ENCODE data around the gene LAMA2.

LAMA2 gene

GRCh38 chr6:129417416-129418086, 534.6 kb downstream of the LAMA2 start:
- Histone ChIP-seq H3K27me3 (ENCODE audit: insufficient read depth, low read length, poor library complexity, severe bottlenecking) (no peaks in the 10 kb centered on the region), H3K36me3 (ENCODE audit: insufficient read depth, low read length) (no peaks in the 10 kb centered on the region)
- no peak for TF ChIP-seq EZH2phosphoT487 (IDR thresholded peaks at IDR 0.05; ENCODE audit: borderline replicate concordance)
- TF ChIP-seq CTCF (conservative IDR thresholded peaks at IDR 0.05; ENCODE audit: low read length): no peak

GRCh38 chr6:129419324-129419723, 536.4 kb downstream of the LAMA2 start:
- no peaks in the 10 kb centered on the region for H3K79me2 ChIP-seq (ENCODE audit: insufficient read depth, low read length)
- H3K36me3 ChIP-seq (ENCODE audit: insufficient read depth, low read length): no peaks in the 10 kb centered on the region
- H3K9ac ChIP-seq (ENCODE audit: low read depth, low read length, poor library complexity, severe bottlenecking): no peak overlapping the region
- no peak for TF ChIP-seq CTCF (conservative IDR thresholded peaks at IDR 0.05; ENCODE audit: low read length)
- TF ChIP-seq EZH2phosphoT487 (IDR thresholded peaks at IDR 0.05; ENCODE audit: borderline replicate concordance): no peak
- H2AFZ ChIP-seq (ENCODE audit: low read length): no peak overlapping the region
- H4K20me1 ChIP-seq (ENCODE audit: insufficient read depth, low read length, poor library complexity, severe bottlenecking): no peaks in the 10 kb centered on the region
- H3F3A ChIP-seq (ENCODE audit: low read depth): no peaks in the 10 kb centered on the region
- no peaks in the 10 kb centered on the region for H3K4me1 ChIP-seq (ENCODE audit: insufficient read depth, low read length, poor library complexity, severe bottlenecking)
- H3K9me2 ChIP-seq (replicated peaks; ENCODE audit: low read depth, low read length): no peaks in the 10 kb centered on the region
- no peaks in the 10 kb centered on the region for H3K27me3 ChIP-seq (ENCODE audit: insufficient read depth, low read length, poor library complexity, severe bottlenecking)
- H3K4me2 ChIP-seq (ENCODE audit: low read depth, low read length, poor library complexity, severe bottlenecking): no peak overlapping the region
- no peak overlapping the region for H3K4me3 ChIP-seq (ENCODE audit: low read length, poor library complexity, severe bottlenecking)
- no peaks in the 10 kb centered on the region for H3K9me3 ChIP-seq (ENCODE audit: insufficient read depth, low read depth, low read length)

More at GRCh38 chr6:129417416-129418086, 534.6 kb downstream of the LAMA2 start:
- H3K9ac ChIP-seq (ENCODE audit: low read depth, low read length, poor library complexity, severe bottlenecking): no peak overlapping the region
- H3K9me3 ChIP-seq (ENCODE audit: insufficient read depth, low read depth, low read length): no peaks in the 10 kb centered on the region
- no peaks in the 10 kb centered on the region for H3K4me1 ChIP-seq (ENCODE audit: insufficient read depth, low read length, poor library complexity, severe bottlenecking)
- no peaks in the 10 kb centered on the region for H3K9me2 ChIP-seq (replicated peaks; ENCODE audit: low read depth, low read length)
- no peak overlapping the region for H2AFZ ChIP-seq (ENCODE audit: low read length)
- H3K4me3 ChIP-seq (ENCODE audit: low read length, poor library complexity, severe bottlenecking): no peak overlapping the region
- no peaks in the 10 kb centered on the region for H3F3A ChIP-seq (ENCODE audit: low read depth)
- H3K4me2 ChIP-seq (ENCODE audit: low read depth, low read length, poor library complexity, severe bottlenecking): no peak overlapping the region
- H4K20me1 ChIP-seq (ENCODE audit: insufficient read depth, low read length, poor library complexity, severe bottlenecking): no peaks in the 10 kb centered on the region
- no peaks in the 10 kb centered on the region for H3K79me2 ChIP-seq (ENCODE audit: insufficient read depth, low read length)

GRCh38 chr6:129426343-129426742, 543.4 kb downstream of the LAMA2 start:
- TF ChIP-seq EZH2phosphoT487 (IDR thresholded peaks at IDR 0.05; ENCODE audit: borderline replicate concordance) (no peak), CTCF (conservative IDR thresholded peaks at IDR 0.05; ENCODE audit: low read length) (no peak)
- Histone ChIP-seq H3K36me3 (ENCODE audit: insufficient read depth, low read length) (no peaks in the 10 kb centered on the region), H3K4me2 (ENCODE audit: low read depth, low read length, poor library complexity, severe bottlenecking) (no peak overlapping the region), H3K9me3 (ENCODE audit: insufficient read depth, low read depth, low read length) (no peaks in the 10 kb centered on the region), H4K20me1 (ENCODE audit: insufficient read depth, low read length, poor library complexity, severe bottlenecking) (no peaks in the 10 kb centered on the region), H3K4me1 (ENCODE audit: insufficient read depth, low read length, poor library complexity, severe bottlenecking) (no peaks in the 10 kb centered on the region), H3K9me2 (replicated peaks; ENCODE audit: low read depth, low read length) (no peaks in the 10 kb centered on the region), H3K27me3 (ENCODE audit: insufficient read depth, low read length, poor library complexity, severe bottlenecking) (no peaks in the 10 kb centered on the region), H3K9ac (ENCODE audit: low read depth, low read length, poor library complexity, severe bottlenecking) (no peak overlapping the region), H3K79me2 (ENCODE audit: insufficient read depth, low read length) (no peaks in the 10 kb centered on the region), H3K4me3 (ENCODE audit: low read length, poor library complexity, severe bottlenecking) (no peak overlapping the region), H2AFZ (ENCODE audit: low read length) (no peak overlapping the region), H3F3A (ENCODE audit: low read depth) (no peaks in the 10 kb centered on the region)
